Suppressor macrophage (primary cell): Measurements from ENCODE around the gene NRCAM.
A peak's percentile ranks its signal among the peaks of the same experiment; 100 is the strongest.
"Not testable (repeated sequence)": the region's sequence is repeated elsewhere in the genome, so short reads cannot be mapped to it uniquely, and the experiment has no call there.

Source experiments
- DNase-seq, 4 experiments: peaks; one replicate each; pipeline ENCODE4 v3.0.0-alpha.2; 2020 to 2022

The NRCAM gene

DNA sequence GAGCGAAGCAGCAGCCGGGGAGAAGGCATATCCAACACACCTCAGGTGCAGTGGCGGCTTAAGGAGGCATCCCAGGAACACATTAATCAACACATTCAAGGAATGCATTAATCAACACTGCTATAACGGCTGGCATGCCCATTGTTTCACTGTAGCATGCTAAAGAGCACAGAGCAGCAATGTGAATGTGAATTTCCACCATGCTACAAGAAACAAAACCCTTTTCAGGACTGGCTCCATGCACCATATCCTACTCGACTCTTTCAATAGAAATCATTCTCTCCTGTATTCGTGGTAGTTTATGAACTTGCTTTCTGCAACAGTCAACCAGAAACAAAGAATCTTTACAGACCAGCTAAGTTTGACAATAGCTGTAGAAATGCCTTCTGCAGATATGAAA, 149.0 kb downstream of the NRCAM start:
- DNase-seq = no peak

DNA sequence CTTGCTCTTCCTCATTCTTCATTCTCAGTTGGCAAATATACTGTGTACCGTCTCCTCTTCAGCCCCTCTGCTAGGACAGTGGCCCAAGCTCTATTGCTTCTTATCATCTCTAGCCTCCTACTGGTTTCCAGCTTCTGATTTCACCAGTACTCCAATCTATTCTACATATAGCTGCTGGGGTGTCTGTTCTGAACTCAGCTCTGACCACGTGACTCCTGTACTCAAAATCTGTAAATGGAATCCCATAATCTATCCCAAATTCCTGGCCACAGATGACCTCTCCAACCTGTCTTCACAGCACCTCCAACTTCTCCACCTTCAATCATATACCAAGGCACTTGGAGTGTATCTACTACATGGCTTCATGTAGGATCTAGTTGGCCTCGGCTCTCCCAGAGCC, 152.9 kb downstream of the NRCAM start:
- no peak for DNase-seq

DNA sequence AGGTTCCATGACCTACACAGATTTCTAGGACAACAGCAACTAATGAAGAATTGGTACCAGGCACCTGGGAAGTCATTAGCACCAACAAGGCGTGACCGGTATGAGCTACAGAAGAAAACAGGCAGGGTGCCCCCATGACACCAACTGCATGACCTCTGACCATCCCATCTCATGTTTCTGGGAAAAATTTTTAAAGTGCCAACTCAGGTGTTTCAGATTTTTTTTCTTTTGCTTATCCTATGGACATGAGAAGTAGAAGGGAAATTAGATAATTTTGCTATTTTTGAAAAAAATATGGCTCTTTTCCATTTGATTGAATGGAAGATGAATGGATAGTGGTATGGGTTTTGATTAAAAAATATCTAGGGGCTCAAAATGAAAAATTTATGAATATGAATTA, 154.8 kb downstream of the NRCAM start:
- DNase-seq = no peak

DNA sequence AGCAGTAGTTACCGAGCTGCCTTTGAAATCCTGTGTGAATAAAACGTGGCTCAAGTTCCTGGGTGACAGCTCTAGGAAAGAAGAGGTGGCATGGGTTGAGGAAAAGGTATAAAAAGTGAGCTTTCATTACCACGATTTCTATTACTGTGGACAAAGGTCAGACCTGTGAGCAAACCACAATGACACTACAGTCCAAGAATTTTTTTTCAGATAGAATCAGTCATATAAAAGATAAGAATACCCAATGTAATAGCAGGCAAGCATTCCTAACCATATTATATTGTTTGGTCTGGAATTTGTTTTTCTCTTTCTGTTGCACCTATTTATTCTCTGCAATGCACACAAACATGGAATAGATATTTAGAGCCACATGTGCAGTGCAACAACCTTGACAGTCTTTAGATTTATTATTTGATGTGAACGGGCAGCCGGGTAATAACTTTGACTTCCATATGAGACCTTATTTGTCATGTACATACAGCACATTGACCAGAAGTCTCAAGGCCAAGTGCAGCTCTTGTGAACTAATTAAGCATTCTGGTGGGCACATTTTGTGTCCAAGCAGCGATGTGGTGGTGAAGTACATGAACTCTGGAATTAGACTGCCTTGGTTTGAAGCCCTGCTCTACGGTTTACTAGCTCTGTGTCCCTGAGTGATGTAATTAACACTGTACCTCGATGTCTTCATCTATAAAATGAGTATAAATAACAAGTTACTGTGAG, 156.8 kb downstream of the NRCAM start:
- DNase-seq = no peak

DNA sequence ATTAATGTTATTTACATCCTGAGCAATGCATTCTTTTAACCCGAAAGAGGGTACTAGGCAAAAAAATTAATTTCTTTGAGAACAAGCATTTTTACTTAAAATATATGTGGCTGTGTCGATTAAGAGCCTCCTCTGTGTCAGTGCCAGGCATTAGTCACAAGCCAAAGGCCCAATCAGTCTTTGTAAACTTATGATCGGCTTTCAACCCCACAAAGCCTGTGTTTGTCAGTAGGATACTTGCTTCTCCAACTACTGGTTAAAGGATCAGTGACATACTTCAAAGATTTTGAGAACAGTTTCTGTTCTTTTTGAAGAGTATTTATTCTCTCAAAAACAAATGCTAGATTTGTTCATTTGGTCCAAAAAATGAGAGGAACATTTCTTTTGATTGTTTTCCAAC, 159.3 kb downstream of the NRCAM start:
- DNase-seq = no peak

DNA sequence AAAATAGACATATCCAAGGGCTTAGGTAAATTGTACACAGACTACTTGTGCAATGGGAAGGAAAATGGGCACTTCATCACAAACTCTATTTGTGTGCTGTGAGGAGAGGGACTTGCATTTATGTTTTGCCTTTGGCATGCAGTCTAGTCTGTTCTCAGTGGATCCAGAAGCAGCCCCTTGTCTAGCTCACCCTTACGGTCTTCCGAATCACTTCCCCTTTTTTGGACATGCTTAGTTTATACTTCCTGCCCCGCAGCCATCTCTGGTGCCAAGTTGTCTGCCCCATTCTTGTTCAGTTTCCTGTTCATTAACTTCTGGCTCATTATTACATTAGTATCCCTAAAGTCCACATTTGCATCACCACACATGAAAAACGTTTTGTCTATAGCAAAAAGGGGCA, 161.6 kb downstream of the NRCAM start:
- DNase-seq = peak; percentile 23 to 55 (median 35)

DNA sequence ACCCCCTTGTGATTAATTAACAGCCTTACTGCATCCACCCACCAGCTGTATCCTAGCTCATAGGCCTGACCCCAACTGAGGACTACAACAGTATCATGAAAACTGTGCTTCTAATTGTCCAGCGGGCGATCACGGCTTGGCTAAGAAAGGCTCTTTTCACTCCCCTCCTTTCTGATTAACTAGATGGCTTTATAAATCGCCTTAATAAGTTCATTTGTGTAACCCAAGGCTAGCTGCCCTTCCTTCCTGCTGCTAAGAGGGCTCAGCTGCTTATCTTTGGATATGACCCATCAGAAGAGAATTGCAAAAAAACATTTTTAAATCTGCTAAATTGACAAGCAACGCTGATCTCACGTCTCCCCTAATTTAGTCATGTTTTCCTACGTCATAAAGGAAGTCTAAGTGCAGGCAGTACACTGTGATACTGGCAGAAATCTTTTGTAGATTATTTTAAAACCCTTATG, 163.1 kb downstream of the NRCAM start:
- DNase-seq = no peak

DNA sequence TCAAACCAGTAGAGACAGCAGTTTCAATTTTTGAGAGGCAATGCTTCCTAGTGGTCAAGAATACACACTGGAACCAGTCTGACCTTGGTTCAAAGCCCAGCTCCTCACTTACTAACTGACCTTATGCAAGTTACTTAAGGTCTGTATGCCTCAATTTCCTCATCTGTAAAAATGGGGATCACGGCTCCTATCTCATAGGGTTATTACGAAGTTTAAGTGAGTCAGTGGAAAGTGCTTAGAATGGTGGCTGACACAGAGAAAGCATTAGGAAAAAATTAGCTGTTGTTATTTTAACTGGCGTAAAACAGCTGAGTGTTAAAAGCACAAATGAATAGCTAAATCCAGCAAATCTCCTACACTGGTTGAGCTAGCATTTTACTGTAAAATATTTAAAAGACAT, 163.7 kb downstream of the NRCAM start:
- no peak for DNase-seq

DNA sequence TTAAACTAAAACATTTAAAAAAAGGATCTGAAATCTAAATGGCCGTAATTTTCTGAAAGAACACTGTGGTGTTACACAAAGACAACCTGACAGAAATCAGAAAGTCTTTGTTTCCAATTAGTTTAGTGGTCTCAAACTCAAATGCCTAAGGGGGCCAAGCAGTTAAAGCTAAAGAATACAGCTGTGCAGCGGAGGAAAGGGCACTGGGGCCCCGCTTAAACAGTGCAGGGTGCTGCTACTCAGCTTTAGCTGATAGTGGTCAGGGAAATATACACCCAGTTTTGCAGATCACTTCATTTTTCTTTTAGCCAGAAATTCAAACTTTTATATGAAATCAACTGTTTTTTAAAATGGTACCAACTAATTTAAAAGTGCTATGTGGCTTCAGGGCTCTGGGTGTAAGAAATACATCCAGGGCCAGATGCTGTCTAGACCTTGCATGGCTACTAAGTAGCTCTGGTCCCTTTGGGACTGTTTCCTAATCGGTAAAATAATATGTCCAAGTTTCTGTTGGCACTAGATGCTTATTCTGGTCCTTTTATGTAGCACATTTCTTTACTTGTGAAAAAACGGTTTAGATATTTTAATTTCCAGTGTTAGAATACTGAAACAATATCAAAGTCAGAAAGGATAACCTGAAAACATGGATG, 164.3 kb downstream of the NRCAM start:
- DNase-seq = no peak

DNA sequence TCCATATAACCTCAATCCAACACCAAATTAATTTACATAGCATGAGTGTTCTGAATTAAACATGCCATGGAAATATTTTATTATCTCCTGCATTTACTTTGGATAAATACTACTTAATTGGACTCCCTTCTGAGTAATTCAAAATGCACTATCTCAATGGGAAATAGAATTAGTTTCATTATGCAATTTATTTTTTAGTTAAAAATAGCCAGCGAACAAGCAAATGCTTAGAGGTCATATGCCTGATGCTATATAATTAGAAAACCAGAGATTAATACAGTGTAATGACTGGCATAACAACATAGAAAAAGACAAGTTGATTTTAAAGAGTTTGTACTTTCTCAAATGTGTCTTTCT, 165.1 kb downstream of the NRCAM start:
- DNase-seq = no peak

DNA sequence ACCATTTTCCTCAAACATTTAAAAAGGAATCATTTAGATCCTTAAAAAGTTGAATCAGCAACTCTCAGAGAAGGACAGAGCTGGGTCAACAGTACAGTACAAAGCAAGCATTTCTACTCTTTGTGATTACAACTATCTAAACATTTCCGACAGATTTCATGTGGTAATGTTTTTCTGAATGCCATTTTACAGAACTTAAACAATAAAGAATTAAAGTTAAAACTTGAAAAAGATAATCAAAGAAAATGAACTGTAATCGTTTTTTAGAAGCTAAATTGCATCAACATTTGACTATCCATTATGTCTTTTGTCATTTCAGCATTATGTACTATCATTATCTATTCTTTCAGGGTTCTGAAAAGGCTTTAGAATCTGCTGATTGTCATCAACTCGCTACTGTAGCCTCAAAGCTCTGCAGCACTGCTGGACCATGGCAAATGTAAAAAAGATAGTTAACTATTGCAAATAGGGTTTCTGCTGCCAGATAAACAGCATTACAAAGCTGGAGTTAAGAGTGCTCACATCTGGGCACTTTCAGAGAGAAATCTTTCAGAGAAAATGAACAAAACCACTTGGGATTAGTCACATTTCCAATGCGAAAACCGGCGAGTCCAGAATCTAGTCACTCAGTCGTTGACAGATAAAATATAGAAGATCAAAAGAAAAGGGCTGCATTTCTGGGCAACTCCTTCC, 165.6 kb downstream of the NRCAM start:
- no peak for DNase-seq

DNA sequence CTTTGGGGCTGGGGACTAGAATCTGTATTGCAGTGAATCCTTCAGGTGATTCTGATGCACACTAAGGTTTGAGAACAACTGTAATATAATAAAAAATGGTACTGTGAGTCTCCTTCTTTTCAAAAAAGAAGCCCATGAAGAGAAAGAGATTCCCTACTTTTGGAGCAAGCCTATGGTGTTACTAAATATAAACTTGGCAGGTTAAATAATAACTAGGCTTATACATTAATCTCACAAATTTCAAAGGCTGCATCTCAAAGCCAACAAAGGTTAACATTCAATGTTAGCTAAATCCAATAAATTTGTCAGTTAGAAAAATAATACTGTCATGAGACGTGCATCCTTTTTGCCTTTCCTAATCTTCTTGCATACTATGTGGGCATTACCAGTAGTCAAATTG, 166.4 kb downstream of the NRCAM start:
- no peak for DNase-seq

DNA sequence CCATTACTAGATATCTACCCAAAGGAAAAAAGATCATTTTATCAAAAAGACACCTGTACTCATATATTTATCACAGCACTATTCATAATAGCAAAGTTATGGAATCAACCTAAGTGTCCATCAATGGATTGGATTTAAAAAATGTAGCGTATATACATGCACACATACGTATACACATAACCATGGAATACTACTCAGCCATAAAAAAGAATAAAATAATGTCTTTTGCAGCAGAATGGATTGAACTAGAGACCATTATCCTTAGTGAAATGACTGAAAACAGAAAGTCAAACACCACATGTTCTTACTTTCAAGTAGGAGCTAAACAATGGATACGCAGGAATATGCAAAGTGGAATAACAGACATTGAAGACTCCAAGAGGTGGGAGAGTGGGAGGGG, 168.4 kb downstream of the NRCAM start:
- no peak for DNase-seq

DNA sequence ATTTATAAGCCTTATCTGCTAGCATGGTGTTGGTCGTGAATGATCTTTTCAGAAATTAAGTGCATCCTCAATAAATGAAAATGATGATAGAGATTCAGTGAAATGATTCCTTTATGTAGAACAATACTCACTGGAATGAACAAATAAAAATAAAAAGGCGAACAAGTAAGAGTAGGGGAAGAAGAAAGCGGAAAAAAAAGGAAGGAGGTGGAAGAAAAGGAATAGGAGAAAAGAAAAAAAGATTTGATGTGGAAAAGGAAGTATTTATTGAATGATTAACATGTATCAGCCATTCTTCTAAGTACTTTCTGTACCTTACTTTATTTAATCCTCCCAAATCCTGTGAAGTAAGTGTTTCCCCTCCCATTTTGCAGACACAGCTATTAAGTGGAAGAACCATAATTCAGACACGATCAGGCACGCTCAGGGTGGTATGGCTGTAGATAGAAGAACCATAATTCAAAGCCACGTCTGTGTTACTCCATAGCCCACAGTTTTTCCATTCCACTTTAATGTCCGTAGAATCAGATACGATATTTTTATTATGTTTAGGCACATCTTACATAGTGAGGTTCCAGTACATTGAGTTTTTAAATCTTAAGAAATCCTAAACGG, 169.8 kb downstream of the NRCAM start:
- no peak for DNase-seq

DNA sequence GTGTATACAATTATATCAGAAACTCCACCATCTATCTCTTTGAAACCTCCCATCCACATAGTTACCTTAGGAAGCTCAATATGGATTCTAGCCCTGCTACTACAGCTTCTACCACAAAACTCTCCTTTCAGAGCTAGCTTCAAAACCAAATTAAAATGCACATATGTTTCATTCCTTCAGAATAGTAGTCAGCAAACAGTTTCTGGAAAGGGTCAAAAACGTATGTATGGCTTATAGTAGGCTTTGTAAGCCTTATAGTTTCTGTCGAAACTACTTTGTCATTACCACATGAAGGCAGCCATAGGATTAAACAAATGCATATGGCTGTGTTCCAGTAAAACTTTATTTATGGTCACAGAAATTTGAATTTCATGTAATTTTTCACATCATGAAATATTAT, 170.5 kb downstream of the NRCAM start:
- DNase-seq = no peak

DNA sequence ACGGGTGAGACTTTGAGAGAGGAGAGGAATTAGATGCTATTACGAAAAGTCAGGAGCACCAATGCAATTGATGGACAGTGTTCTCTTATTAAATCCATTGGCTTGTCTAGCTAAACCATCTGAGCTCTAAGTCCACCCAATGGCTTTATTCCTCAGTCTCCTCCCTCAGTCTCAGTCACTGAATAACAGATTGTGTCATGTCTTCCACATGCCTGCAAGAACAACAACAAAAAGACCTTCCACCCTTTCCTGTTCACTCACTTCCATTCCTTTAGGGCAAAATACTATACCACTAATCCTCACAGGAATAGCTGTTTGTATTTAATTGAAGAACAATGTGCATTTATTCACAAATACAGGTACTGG, 171.2 kb downstream of the NRCAM start:
- no peak for DNase-seq

DNA sequence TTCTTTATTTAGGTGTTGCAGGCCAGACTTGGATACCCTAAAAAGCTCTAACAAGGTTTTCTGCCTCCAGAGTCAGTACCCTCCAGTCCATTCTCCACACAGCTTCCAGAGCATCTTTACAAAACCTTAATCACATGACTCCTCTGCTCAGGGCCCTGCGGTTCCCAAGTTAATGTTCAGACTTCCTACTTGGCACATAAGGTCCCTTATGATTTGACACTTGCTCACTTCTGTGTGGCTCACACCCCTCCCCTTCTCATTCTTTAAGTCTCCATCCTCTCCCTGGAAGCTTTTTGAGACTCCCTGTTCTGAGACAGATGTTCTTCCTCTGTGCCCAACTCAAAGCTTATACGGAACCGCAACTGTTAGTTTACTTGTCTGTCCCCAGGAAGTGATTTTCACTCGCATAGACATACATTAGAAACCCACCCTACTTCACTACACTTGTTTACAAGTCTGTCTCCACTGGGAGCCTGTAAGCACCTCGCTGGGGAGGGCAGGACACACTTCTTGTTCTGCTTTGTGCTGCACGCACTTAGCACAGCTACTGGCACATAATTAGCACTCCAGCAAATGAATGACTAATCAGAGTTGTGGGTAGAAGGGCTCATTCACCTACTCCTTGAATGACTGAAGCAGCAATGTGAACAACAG, 171.8 kb downstream of the NRCAM start:
- DNase-seq = peak in 1 of 4 experiments; percentile 3

DNA sequence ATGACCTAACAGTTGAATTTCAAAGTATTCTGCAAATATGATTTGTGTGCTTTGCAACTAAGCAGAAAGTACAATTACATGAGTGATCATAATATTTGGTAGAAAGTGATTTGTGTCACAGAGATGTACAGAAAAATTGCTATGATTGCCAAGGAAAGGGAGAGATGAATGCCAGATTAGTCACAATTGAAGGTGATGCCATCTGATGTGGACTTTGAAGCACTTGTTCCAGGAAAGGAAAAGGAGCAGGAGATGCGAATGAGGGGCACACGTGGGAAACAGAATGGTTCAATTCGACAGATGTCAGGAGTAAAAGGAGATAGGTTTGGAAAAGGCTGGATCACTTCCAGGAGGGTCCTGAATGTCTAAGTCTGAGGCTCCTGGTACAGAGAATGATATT, 173.0 kb downstream of the NRCAM start:
- no peak for DNase-seq

DNA sequence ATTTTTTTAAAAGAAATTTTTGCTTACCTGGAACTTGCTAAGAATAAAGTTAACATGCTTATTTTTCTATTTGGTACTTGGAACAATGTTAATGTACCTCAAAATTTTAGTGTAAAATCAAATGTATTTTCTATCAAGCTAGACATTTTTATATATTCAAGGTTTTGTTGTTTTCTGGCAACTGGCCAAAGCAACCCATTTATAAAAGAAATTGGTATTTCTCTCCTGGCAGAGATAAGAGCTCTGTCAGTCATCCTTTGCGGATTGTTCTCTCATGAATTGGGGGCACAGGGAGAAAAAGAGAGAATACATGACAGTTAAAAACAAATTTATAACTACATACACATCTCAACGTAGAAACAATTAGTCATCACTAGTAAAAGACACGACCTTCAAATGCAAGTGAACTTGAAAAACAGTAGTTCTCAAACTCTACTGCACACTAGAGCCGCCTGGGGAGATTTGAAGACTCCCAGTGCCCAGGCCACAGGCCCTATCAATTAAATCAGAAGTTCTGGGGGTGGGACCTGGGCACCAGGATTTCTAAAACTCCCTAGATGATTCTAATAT, 173.7 kb downstream of the NRCAM start:
- no peak for DNase-seq

DNA sequence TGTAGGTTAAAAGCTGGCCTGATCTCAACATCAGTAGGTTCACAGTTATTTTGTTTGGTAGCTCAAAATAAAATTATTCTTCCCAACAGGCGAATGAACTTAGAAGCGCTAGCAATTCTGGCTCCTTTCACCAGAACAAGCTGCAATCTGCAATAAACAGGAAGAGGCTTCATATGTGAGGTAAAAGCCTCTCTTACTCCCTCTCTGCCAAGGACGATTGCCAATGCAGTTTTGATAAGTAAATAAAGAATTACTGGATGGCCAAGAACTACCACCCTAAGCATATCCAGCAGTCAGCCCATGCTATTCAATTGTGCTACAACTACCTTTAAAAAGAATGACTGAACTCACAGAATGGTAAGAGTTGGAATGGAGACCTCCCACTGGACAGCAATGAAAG, 176.1 kb downstream of the NRCAM start:
- no peak for DNase-seq

DNA sequence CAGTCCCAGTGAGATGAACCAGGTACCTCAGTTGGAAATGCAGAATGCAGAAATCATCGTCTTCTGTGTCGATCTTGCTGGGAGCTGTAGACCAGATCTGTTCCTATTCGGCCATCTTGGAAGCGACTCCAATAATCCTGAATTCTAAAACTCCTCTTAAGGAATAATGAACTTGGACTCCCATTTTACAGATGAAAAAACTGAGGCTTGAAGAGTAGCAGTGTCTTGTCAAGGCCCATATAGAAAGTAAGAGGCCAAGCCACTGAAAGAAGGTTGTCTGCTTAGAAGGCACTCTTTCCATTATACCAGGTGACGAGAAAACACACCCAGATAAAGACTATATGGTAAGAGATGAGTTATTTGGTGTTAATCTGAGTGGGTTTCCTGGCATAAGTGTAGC, 177.5 kb downstream of the NRCAM start:
- no peak for DNase-seq

DNA sequence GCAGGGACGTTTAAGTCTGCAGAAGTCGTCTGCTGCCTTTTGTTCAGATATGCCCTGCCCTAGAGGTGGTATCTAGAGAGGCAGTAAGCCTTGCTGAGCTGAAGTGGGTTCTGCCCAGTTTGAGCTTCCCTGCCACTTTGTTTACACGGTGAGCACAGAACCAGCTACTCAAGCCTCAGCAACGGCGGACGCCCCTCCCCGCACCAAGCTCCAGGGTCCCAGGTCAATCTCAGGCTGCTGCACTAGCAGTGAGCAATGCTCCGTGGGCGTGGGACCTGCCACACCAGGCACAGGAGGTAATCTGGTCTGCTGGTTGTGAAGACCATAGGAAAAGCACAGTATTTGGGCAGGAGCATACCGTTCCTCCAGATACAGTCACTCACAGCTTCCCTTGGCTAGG, 178.0 kb downstream of the NRCAM start:
- DNase-seq = no peak

DNA sequence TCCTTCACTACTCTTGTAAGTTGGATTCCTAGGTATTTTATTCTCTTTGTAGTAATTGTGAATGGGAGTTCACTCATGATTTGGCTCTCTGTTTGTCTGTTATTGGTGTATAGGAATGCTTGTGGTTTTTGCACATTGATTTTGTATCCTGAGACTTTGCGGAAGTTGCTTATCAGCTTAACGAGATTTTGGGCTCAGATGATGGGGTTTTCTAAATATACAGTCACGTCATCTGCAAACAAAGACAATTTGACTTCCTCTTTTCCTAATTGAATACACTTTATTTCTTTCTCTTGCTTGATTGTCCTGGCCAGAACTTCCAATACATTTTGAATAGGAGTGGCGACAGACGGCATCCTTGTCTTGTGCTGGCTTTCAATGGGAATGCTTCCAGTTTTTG, 181.8 kb downstream of the NRCAM start:
- DNase-seq = not testable (repeated sequence)
